Fibroblast of the conjunctiva (primary cell): Measurements from ENCODE around the gene PRTG.
"Not testable (repeated sequence)": the region's sequence is repeated elsewhere in the genome, so short reads cannot be mapped to it uniquely, and the experiment has no call there.

Source experiments
- DNase-seq: peaks from one replicate; pipeline ENCODE4 v3.0.0-alpha.2; 2010; ENCODE audit warnings: low read depth

The PRTG gene

GRCh38 chr15:55633731-55634130, 109.2 kb downstream of the PRTG start:
- DNase-seq = no peak

DNA sequence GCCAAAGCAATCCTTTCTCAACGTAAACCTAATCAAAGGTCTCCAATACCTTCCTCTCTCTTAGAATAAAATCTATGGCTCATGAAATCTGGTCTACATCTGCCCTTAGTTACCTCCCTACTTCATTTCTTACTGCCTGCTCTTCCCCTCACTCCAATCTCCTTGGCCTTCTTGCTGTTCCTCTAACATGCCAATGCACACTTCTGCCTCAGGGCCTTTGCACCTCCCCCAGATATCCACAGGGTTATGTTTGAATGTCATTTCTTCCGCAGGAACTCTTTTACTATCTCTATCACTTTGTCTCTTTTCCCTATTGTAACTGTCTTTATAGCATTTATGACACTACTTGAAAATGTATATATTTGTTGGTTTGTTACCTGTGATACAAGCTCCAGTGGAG, 110.5 kb downstream of the PRTG start:
- no peak for DNase-seq

GRCh38 chr15:55630858-55631257, 112.1 kb downstream of the PRTG start:
- DNase-seq = no peak

DNA sequence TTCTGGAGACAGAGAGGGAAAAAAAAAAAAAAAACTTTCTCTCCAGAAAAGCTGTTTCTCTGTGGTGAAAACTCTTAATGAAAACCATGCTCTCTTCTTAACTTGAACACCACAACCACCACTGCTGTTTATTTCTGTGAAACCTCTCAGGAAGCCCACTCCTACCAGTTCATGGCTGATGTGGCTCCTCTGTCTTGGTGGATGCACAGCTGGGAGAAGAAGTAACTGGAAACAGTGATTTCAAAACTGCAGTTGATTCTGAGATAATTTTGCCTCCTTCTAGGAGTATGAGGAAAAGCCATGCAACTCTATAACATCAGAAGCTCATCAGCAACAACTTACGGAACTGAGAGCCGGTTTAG, 114.6 kb downstream of the PRTG start:
- DNase-seq = peak; percentile 2

- peak; percentile 85 for DNase-seq
Measured at GRCh38 chr15:55627730-55628368, 115.1 kb downstream of the PRTG start.

DNA sequence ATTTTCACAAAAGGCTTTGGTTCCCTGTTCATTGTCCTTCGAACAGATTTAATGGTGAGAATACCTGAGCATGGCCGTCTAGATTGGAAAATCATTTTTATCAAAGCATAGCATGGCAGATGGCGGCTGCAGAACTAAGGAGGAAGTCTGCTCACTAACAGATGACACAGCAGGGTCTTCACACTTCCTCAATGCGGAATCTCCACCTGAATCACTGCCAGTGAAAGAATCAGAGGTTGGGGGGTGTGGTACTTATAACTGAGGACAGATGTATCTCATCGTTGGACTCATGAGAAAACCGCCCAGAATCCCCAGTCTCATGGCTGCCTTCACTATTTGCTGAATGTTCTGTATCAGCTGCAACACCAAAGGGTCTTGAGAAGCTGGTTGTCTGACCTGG, 123.2 kb downstream of the PRTG start:
- DNase-seq = no peak

GRCh38 chr15:55618387-55618786, 124.6 kb downstream of the PRTG start:
- no peak for DNase-seq

DNA sequence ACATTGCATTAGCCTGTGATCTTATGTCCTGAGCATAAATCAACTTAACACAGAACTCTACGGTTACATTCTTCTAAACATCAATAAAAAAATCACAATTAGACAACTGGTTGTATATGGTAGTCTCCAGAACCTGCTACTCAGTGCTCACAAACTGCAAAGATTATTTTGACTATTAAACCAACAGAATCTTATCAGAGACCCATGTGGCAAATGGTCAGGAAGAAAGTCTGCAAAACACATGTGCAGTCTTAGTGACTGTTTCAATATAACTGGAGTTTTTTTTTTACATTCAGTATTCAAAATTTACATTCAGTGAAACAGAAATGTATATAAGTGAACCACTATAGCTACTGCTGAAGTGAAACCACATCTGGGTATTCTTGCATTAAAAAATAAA, 127.5 kb downstream of the PRTG start:
- DNase-seq = no peak

DNA sequence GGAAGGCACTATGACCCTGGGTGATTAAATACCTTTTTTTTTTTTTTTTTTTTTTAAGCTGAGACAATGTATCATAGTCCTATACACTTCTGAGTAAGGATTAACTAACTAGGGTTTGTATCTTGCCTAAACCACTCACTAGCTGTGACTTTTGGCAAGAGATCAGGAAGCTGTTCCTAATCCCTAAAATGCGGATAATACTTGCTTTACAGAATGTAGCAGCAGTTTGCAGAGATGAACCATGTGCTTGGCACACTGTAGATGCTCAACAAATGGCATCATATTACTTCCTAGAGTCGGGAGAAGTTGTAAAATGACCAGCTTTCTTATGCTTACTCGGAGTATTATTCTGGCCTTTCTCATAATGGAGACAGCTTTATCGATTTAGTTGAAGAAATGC, 129.2 kb downstream of the PRTG start:
- DNase-seq = no peak

GRCh38 chr15:55606214-55606613, 136.7 kb downstream of the PRTG start:
- DNase-seq = no peak

DNA sequence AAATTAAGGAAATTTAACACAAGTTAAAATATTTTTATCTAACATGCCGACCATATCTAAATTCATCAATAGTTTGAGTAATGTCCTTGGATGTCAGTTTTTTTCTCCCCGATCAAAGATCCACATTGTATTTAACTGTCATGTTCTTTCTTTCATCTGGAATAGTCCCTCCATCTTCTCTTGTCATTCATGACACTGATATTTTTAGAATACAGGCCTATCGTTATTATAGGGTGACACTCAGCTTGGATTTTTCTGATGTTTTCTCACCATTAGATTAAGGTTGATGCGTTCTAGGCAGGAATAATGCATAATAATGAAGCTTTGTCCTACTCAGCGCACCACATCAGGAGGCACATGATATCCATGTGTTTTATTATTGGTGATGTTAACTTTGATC, 141.6 kb downstream of the PRTG start:
- DNase-seq = no peak

- no peak for DNase-seq
Measured at GRCh38 chr15:55599439-55599838, 143.5 kb downstream of the PRTG start.

GRCh38 chr15:55593019-55593418, 149.9 kb downstream of the PRTG start:
- not testable (repeated sequence) for DNase-seq

- DNase-seq = no peak
Measured at GRCh38 chr15:55590788-55591187, 152.2 kb downstream of the PRTG start.

- no peak for DNase-seq
Measured at GRCh38 chr15:55589287-55589686, 153.7 kb downstream of the PRTG start.

DNA sequence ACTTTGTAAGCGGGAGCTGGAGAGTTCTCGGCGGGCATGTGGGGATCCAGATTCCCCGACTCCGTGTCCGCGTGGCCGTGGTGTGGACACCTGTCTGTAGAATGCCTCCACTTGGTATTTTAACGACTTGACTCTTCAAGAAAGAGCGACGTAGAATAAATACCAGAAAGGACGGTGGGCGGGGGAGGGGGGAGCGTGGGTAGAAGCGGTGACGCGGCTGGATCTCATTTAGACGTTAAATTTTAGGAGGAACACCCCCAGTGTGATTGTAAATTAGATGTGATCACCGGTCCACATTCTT, 154.2 kb downstream of the PRTG start:
- DNase-seq = no peak

DNA sequence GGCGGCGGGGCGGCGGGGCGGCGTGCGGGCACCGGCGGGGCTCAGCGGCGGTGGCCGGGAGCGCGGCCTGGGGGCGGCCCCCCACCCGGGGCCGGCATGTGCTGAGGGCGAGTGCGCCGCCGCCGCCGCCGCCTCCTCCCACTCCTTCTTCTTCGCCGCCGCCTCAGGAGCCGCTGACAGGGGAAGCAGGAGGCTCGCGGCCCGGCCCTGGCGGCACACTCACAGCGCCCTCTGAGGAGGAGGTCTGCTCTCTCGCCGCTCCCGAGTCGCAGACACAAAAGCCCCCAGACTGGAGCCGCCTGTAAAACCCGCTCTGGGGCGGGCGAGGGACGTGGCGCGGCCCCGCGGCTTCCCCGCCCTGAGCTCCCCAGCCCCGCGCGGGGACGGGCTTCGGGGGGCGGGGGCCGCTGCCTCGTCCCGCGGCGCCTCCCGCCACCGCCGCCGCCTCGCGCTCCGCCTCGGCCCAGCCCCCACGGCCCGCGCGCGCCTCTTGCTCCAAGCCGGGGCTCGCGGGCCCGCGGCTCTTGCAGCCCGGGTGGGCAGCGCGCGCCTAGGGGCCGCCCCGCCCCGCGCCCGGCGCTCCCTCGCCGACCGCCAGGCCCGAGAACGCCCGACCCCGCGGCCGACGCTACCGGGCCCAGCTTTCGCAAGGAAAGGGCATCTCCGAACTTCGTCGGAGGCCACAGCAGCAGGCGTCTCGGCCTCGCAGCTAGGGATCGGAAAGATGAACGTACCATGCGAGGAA, 154.7 kb downstream of the PRTG start, which contains the start of gene PYGO1:
TSS of gene PYGO1 (minus strand) at position 276 of the 745 bp plus-strand sequence. CDS start 462 bp downstream, outside the sequence.
- peak; percentile 24 for DNase-seq

- no peak for DNase-seq
Measured at GRCh38 chr15:55587321-55588069, 155.5 kb downstream of the PRTG start.

DNA sequence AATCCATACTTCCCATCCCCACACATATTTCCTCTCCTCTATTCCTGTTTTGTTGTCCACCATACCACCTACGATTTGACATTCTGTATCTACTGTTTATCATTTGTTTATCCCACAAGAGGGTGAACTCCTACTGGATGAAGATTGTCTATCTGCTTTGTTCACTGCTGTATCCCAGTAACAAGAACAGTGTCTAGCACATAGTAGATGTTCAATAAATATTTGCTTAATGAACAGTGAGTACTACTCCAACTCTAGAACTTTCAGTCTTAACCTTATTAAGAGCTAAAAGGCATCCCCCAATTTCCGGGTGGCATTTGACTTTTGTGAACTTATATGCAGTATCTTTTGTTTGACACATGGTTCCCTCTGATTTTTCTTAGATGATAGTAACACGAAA, 156.1 kb downstream of the PRTG start:
- no peak for DNase-seq

GRCh38 chr15:55576943-55577342, 166.0 kb downstream of the PRTG start:
- DNase-seq = no peak

DNA sequence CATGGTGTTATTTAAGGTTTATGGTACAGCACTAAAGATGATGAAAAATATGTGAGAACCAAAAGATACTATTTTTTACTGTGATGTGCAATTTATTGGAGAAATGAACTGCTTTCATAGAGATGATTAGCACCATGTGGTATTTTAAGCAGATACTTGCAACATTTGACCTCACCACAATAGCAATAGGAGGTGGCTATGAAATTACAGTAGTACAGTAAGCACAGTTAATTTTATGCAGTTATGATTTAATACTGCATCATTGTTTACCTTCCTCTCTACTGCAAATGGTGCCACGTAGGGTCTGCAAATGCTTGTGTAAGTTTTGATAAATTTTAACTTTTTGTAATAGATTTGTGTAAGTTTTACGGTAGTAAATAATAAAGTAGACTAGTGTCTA, 168.9 kb downstream of the PRTG start:
- DNase-seq = no peak

DNA sequence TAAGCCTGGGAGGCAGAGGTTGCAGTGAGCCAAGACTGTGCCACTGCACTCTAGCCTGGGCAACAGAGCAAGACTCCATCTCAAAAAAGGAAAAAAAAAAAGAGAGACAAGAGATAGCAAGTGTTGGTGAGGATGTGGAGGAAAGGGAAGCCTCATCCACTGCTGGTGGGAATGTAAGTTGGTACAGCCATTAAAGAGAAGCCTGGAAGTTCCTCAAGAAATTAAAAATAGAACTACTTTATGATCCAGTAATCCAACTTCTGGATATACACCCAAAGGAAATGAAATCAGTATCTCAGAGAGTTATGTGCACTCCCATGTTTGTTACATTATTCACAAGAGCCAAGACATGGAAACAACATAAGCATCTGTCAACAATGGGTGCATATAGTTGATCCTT, 169.7 kb downstream of the PRTG start:
- DNase-seq = no peak
